GM19023 (cell line): Measurements from ENCODE around the gene MAPK11.
"Not testable (repeated sequence)": the region's sequence is repeated elsewhere in the genome, so short reads cannot be mapped to it uniquely, and the experiment has no call there.

Experiments
- ATAC-seq: cut with Tn5 transposase; IDR thresholded peaks from one replicate; pipeline ENCODE4 v1.9.1; 2021; ENCODE audit warnings: mild to moderate bottlenecking, moderate library complexity; ENCODE audit not compliant: unreplicated experiment

MAPK11 gene

DNA sequence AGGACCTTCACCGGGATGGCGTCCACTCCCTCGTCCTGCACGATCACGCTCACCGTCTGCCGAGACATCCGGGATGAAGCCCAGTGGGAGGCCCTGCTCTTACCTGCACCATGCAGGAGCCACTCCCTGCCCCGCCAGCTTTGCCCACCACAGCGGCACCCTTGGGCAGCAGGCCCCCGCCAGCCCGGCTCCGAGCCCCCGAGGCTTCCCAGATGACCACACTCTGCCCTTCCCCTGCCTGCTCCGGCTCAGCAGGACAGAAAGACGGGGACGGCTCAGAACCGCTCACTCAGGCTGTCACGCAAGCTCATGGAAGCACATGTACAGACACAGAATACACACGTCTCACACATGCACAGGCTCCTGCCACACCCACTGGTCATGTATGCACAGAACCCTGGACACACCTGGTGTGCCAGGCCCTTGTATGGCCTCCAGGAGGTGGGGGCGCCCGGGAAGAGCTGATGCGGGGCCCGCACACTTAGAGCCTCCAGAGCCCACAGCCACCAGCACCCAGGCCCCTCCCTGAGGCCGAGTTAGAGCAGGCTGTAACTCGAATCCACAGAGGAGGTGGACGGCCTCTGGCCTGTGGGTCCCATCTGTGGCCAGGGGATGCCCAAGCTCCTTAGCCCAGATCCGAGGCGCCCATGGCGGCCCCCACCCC, 8.9 kb upstream of the MAPK11 start:
- ATAC-seq = no peak

GRCh38 chr22:50278461-50278860, 8.3 kb upstream of the MAPK11 start:
- ATAC-seq = no peak

GRCh38 chr22:50277761-50278160, 7.6 kb upstream of the MAPK11 start:
- ATAC-seq = no peak

- peak; percentile 76 for ATAC-seq
Measured at GRCh38 chr22:50276143-50276542, 6.0 kb upstream of the MAPK11 start.

- ATAC-seq = no peak
Measured at GRCh38 chr22:50275181-50276055, 5.2 kb upstream of the MAPK11 start.

GRCh38 chr22:50274771-50275170, 4.6 kb upstream of the MAPK11 start:
- ATAC-seq = no peak

GRCh38 chr22:50274311-50274710, 4.1 kb upstream of the MAPK11 start:
- ATAC-seq = no peak

- ATAC-seq = not testable (repeated sequence)
Measured at GRCh38 chr22:50273781-50274180, 3.6 kb upstream of the MAPK11 start.

- not testable (repeated sequence) for ATAC-seq
Measured at GRCh38 chr22:50273352-50273751, 3.2 kb upstream of the MAPK11 start.

DNA sequence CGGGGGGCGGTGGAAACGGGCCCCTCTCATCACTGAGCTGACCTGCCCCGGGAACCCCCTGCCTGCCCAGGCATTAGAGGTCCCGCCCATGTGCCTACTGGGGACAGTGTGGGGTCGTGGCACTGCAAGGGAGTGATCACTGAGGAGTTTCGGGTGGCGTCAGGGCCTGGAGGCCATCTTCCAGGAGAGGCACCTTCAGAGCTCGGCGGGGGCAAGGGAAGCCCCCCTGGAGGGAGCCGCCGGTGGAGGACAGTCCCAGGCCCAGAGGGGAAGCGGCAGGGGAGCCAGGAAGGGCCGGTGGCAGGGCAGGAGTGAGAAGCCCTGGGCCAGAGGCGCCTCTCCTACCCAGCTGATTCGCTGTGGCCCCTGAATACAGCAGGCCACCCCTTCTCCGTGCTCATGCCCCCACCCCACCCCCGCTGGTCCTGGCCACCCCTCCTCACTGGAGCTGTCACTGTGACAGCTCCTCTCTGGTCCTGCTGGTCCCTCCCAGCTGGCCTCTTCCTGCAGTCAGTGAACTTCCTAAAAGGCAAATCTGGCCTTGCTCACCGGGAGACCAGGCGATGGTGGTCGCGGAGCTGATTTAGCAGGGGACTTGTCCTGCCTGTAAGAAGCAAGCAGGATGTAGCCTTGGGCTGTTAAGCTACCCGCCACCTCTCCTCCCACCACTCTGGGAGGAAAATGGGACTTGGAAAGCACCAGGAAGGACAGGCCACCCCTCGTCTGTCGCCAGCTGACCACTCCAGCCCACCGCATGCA, 2.0 kb upstream of the MAPK11 start:
- no peak for ATAC-seq

- ATAC-seq = no peak
Measured at GRCh38 chr22:50271519-50271970, 1.4 kb upstream of the MAPK11 start.

- ATAC-seq = no peak
Measured at GRCh38 chr22:50270666-50271394, 650 bp upstream of the MAPK11 start.

DNA sequence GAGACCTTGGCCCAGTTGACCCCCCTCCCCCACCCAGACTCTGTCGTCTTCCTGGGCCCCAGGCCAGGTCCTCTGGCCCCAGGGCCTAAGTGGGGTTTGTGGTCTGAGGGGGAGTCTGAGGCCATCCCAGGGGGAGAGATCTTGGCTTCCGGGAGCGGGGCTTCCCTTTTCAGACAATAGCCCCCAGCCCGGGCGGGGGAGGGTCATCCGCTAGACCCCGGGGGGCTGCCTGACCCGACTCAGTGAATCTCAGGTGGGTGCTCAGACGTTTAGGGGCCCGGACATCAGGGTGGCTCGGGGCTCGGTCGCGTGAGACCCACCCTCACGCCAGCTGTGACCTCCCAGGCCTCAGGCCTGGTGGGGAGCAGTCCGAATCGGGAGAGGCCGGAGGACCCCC, 609 bp downstream of the MAPK11 start:
- no peak for ATAC-seq

- ATAC-seq = no peak
Measured at GRCh38 chr22:50268655-50269113, 1.5 kb downstream of the MAPK11 start.

- no peak for ATAC-seq
Measured at GRCh38 chr22:50267591-50268390, 2.4 kb downstream of the MAPK11 start.

GRCh38 chr22:50266994-50267393, 3.2 kb downstream of the MAPK11 start:
- ATAC-seq = no peak

DNA sequence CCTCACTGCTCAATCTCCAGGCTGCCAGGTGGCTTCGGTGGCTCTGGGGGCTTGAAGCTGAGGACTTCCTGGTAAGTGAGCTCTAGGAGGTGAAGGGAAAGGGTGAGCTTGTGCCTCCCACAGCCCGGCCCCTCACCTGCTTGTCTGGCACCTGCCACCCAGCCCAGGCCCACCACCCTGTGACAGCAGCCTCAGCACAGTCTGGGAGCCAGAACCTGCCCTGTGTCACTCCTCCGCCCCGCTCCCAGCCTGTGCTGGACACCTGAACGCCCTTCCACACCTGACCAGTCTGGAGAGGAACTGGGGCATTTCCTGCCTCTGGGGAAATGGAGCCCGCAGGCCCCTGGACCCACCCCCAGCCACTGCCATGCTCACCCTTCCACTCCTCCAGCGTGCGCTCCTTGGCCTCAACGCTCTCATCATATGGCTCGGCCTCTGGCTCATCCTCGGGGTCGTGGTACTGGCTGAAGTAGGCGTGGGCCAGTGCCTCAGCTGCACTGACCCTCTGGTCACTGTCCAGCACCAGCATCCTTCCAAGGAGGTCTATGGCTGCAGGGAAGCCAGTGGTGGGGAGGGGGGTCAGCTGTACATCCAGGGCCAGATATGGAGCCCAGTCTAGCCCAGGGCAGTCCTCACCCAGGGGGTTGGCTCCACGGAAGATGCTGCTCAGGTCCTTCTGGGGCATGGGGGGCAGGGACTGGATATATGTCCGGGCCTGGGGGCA, 5.1 kb downstream of the MAPK11 start:
- ATAC-seq = no peak

GRCh38 chr22:50264104-50264745, 6.0 kb downstream of the MAPK11 start:
- no peak for ATAC-seq
